Measurements from ENCODE around the gene PLB1. TPM values are rescaled to one million over a fixed set of nuclear protein-coding genes. Genes with fewer than 3 reads are reported as not detected.

PLB1 gene
- total and polyA plus RNA-seq, 2 donors (not counting 1 experiment from before 2014, with no cell fraction given): 0.25 to 0.51 TPM

- H3K4me2 ChIP-seq (replicated peaks; ENCODE audit: low read depth, low read length, poor library complexity, severe bottlenecking): no peak overlapping the region
- TF ChIP-seq CTCF (IDR thresholded peaks at IDR 0.05): no peak
- TF ChIP-seq EZH2 (IDR thresholded peaks at IDR 0.05; ENCODE audit: borderline replicate concordance, insufficient read depth, low read depth, low read length, poor library complexity, severe bottlenecking): no peak
- WGBS (ENCODE audit: insufficient coverage): 90% methylated on average over 3 of the region's 5 CpGs
- no peak for DNase-seq
- no peak for ATAC-seq (ENCODE audit: low read depth)
- H3K27ac Mint-ChIP-seq: no peak overlapping the region
- no peak overlapping the region for H3K9ac ChIP-seq (ENCODE audit: low read length)
- H2AFZ ChIP-seq (ENCODE audit: insufficient read depth, low read depth, low read length, poor library complexity, severe bottlenecking): no peak overlapping the region
- intact Hi-C loops (cut with micrococcal nuclease): no loop called here
- H3K36me3 ChIP-seq (replicated peaks in 1 of 2; ENCODE audit: control extremely low read depth in 1 of 2, control insufficient read depth in 1 of 2, extremely low read depth in 1 of 2, insufficient read depth in 2 of 2, low read length in 1 of 2): no peaks in the 10 kb centered on the region
- H3K4me1 Mint-ChIP-seq: no peaks in the 10 kb centered on the region
- no peaks in the 10 kb centered on the region for H4K20me1 ChIP-seq (ENCODE audit: control insufficient read depth, insufficient read depth, low read length, poor library complexity, severe bottlenecking)
- H3K27ac ChIP-seq (ENCODE audit: low read length in 2 of 2): no peak overlapping the region
- ChIA-PET POLR2A (no interaction called here), CTCF (no interaction called here)
- H3K4me3 ChIP-seq (ENCODE audit: control extremely low read depth in 1 of 5, extremely low read depth in 1 of 5, insufficient read depth in 1 of 5, low read depth in 2 of 5, low read length in 4 of 5): no peak overlapping the region
- peaks cover 0 to 5% (median 0%) of the 10 kb centered on the region in 3 donors for H3K9me3 ChIP-seq (ENCODE audit: control extremely low read depth in 1 of 3, control insufficient read depth in 2 of 3, insufficient read depth in 1 of 3, low read length in 2 of 3)
- H3K27me3 ChIP-seq (replicated peaks in 1 of 4; ENCODE audit: control extremely low read depth in 1 of 4, control insufficient read depth in 3 of 4, insufficient read depth in 4 of 4, low read length in 3 of 4): no peaks in the 10 kb centered on the region
- H3K79me2 ChIP-seq (ENCODE audit: control insufficient read depth, insufficient read depth, low read length): no peaks in the 10 kb centered on the region
- no peaks in the 10 kb centered on the region for H3K27me3 Mint-ChIP-seq
- H3K9me3 Mint-ChIP-seq (ENCODE audit: insufficient read depth): no peaks in the 10 kb centered on the region
- no peaks in the 10 kb centered on the region for H3K4me1 ChIP-seq (ENCODE audit: control insufficient read depth in 2 of 2, insufficient read depth in 2 of 2, low read length in 2 of 2)
- H3K4me3 Mint-ChIP-seq: no peak overlapping the region
Observed at GRCh38 chr2:28656937-28657615, 161.2 kb downstream of the PLB1 start.

DNA sequence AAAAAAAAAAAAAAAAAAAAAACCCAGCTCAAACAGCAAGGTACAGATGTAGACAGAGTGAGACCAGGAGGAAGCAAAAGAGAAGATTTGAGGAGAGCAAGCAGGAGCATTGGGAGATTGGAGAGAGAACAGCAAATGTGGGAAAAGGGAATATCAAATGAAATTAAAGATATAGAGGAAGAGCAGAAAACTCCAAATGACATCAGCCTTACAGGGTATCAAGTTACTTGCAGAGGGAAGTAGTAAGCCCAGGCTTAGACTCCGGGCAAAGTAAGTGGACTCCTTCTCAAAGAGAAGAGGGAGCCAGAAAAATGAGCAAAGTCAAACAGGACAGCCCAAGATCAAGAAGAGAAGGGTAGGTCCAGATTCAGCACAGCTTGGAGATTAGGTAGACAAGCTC, 162.5 kb downstream of the PLB1 start:
- no peak for ATAC-seq (ENCODE audit: low read depth)
- H3K36me3 ChIP-seq (replicated peaks in 1 of 2; ENCODE audit: control extremely low read depth in 1 of 2, control insufficient read depth in 1 of 2, extremely low read depth in 1 of 2, insufficient read depth in 2 of 2, low read length in 1 of 2): no peaks in the 10 kb centered on the region
- H3K9me3 ChIP-seq (ENCODE audit: control extremely low read depth in 1 of 3, control insufficient read depth in 2 of 3, insufficient read depth in 1 of 3, low read length in 2 of 3): peaks cover 0 to 5% (median 0%) of the 10 kb centered on the region in 3 donors
- Mint-ChIP-seq H3K9me3 (ENCODE audit: insufficient read depth) (no peaks in the 10 kb centered on the region), H3K4me3 (no peak overlapping the region), H3K27ac (no peak overlapping the region), H3K4me1 (no peaks in the 10 kb centered on the region), H3K27me3 (no peaks in the 10 kb centered on the region)
- no peaks in the 10 kb centered on the region for H4K20me1 ChIP-seq (ENCODE audit: control insufficient read depth, insufficient read depth, low read length, poor library complexity, severe bottlenecking)
- H2AFZ ChIP-seq (ENCODE audit: insufficient read depth, low read depth, low read length, poor library complexity, severe bottlenecking): no peak overlapping the region
- no peak overlapping the region for H3K9ac ChIP-seq (ENCODE audit: low read length)
- WGBS (ENCODE audit: insufficient coverage): 100% methylated on average over 1 of the region's 1 CpG
- no peaks in the 10 kb centered on the region for H3K27me3 ChIP-seq (replicated peaks in 1 of 4; ENCODE audit: control extremely low read depth in 1 of 4, control insufficient read depth in 3 of 4, insufficient read depth in 4 of 4, low read length in 3 of 4)
- H3K4me2 ChIP-seq (replicated peaks; ENCODE audit: low read depth, low read length, poor library complexity, severe bottlenecking): no peak overlapping the region
- no peaks in the 10 kb centered on the region for H3K79me2 ChIP-seq (ENCODE audit: control insufficient read depth, insufficient read depth, low read length)
- no peaks in the 10 kb centered on the region for H3K4me1 ChIP-seq (ENCODE audit: control insufficient read depth in 2 of 2, insufficient read depth in 2 of 2, low read length in 2 of 2)
- H3K27ac ChIP-seq (ENCODE audit: low read length in 2 of 2): no peak overlapping the region
- POLR2A ChIA-PET: no interaction called here
- no peak overlapping the region for H3K4me3 ChIP-seq (ENCODE audit: control extremely low read depth in 1 of 5, extremely low read depth in 1 of 5, insufficient read depth in 1 of 5, low read depth in 2 of 5, low read length in 4 of 5)
- TF ChIP-seq EZH2 (IDR thresholded peaks at IDR 0.05; ENCODE audit: borderline replicate concordance, insufficient read depth, low read depth, low read length, poor library complexity, severe bottlenecking): no peak
- TF ChIP-seq CTCF (IDR thresholded peaks at IDR 0.05): no peak
- intact Hi-C loops (cut with micrococcal nuclease): no loop called here
- CTCF ChIA-PET: no interaction called here
- DNase-seq: no peak
